Natural killer cell (primary cell): ENCODE measurements around the gene AKAP8L. TPM values are rescaled to one million over a fixed set of nuclear protein-coding genes. Genes with fewer than 3 reads are reported as not detected.
A peak's percentile ranks its signal among the peaks of the same experiment; 100 is the strongest.

ENCODE experiments used
- ATAC-seq, 3 donors: fragments of 150-1000 bp in 2 of 3; fragments of 200-7000 bp in 1 of 3; cut with Tn5 transposase; 1 replicate in 1 of 3; 2 replicates in 2 of 3; pipeline ENCODE4 v1.10.0; 2021; ENCODE audit warnings: mild to moderate bottlenecking in 2 of 3, moderate library complexity in 2 of 3
- DNase-seq, 2 donors: peaks; one replicate each; pipeline versions ENCODE4 v3.0.0 to v3.0.0-alpha.2; 2013 to 2021; ENCODE audit warnings: mixed read lengths in 1 of 2
- H3K27ac ChIP-seq: one replicate; pipeline ENCODE4 v1.5.1; 2013; ENCODE audit warnings: mild to moderate bottlenecking, low read length
- H3K27me3 ChIP-seq: one replicate; pipeline ENCODE4 v1.6.1; 2013; ENCODE audit warnings: low read length; ENCODE audit not compliant: control insufficient read depth, insufficient read depth
- H3K36me3 ChIP-seq: one replicate; pipeline ENCODE4 v1.6.1; 2013; ENCODE audit warnings: low read length; ENCODE audit not compliant: control insufficient read depth, insufficient read depth
- H3K4me1 ChIP-seq: one replicate; pipeline ENCODE4 v1.6.1; 2013; ENCODE audit warnings: low read length; ENCODE audit not compliant: control insufficient read depth, insufficient read depth
- H3K4me3 ChIP-seq: one replicate; pipeline ENCODE4 v1.5.1; 2013; ENCODE audit warnings: low read length
- H3K9me3 ChIP-seq: one replicate; pipeline ENCODE4 v1.6.1; 2013; ENCODE audit warnings: low read length; ENCODE audit not compliant: control insufficient read depth, insufficient read depth
- H3K27ac Mint-ChIP-seq, 2 donors: one replicate each; pipeline ENCODE4 v1.8.0; 2022; ENCODE audit warnings: mild to moderate bottlenecking in 2 of 2, mixed read lengths in 2 of 2, moderate library complexity in 1 of 2
- H3K27me3 Mint-ChIP-seq, 2 donors: one replicate each; pipeline ENCODE4 v1.8.0; 2022; ENCODE audit warnings: low read depth in 2 of 2, mixed read lengths in 2 of 2
- H3K36me3 Mint-ChIP-seq: one replicate; pipeline ENCODE4 v1.8.0; 2022; ENCODE audit warnings: mixed read lengths
- H3K4me1 Mint-ChIP-seq, 2 donors: one replicate each; pipeline ENCODE4 v1.8.0; 2022; ENCODE audit warnings: mixed read lengths in 2 of 2
- H3K4me3 Mint-ChIP-seq: one replicate; pipeline ENCODE4 v1.8.0; 2022; ENCODE audit warnings: mild to moderate bottlenecking, moderate library complexity, mixed read lengths
- H3K9me3 Mint-ChIP-seq, 2 donors: one replicate each; pipeline ENCODE4 v1.8.0; 2022; ENCODE audit warnings: mixed read lengths in 2 of 2
- CTCF ChIP-seq: fragments of 200-600 bp; IDR thresholded peaks from one replicate; pipeline ENCODE4 v1.8.0; 2022; ENCODE audit warnings: antibody characterized with exemption
- WGBS: methylation state at CpG from one replicate; pipeline ENCODE4 v1.1.7; 2013; ENCODE audit warnings: missing lambda C conversion rate; ENCODE audit not compliant: insufficient coverage; 5-methylcytosine and 5-hydroxymethylcytosine counted together
- intact Hi-C: fragments of 100-400 bp; cut with micrococcal nuclease; formaldehyde crosslinking; loops from one replicate; pipeline ENCODE4 v1.14.2; 2022
- total RNA-seq, 4 donors: library from RNA; stranded (reverse); fragments of 120-200 nt in 1 of 4; gene quantifications; one replicate each; pipeline versions ENCODE4 v1.2.3 to v1.2.4, GENCODE V29; 2013 to 2022

AKAP8L gene
- total RNA-seq, 3 donors from 2014 or later (not counting 1 experiment from before 2014, with no cell fraction given): 144 to 174 (median 173) TPM

DNA sequence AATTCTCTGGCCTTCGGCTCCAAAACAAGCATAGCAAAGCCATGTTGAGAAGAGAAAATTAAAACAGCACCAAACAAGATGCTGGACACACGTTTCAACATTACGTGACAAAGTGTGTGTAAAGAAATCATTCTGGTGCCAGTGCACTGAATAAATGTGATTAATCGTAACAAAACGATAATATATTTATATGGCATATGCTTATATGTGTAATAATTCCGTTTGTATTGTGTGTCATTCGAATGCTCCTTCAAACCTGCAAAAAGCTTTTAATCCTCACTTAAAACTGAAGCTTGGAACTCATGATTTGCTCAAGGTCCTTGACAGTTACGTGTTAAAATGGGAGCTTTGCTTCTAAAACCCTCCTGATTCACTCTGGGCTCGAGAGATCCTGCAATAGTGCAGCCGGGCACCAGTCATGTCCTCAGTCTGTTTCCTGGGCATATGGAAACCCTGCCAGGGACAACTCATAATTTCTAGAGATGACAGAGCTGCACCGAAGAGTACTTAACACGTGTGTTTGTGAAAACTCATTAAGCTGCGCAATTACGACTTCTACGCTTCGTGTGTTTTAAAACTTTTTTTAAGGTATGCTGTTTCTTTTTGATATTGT lies 731 bp upstream of the AKAP8L start:
- Histone ChIP-seq H3K4me3 (no peak overlapping the region), H3K27ac (no peak overlapping the region), H3K36me3 (peaks cover 19% of the 10 kb centered on the region)

DNA sequence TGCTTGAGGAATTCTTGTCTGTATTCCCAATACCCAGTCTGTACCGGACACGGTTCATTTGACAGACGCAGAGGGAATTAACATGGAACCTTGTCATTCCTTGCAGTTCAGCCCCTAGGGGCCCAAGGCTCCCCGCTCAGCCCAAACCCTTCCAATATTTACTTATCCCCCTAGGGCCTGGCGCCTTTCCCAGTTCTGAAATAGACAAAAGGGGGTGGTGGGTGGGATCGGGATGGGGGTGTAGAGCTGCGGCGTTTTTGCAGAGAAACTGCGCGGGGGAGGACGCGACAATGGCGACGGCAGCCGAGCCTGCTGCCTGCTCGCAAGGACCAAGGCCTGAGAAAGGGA lies 583 bp downstream of the AKAP8L start:
- ATAC-seq (no peak), DNase-seq (no peak)
- no peaks in the 10 kb centered on the region for H3K36me3 Mint-ChIP-seq
- no peak for TF ChIP-seq CTCF
- peaks cover 42 to 45% of the 10 kb centered on the region in 2 donors for H3K4me1 Mint-ChIP-seq
- Histone ChIP-seq H3K36me3 (peaks cover 7% of the 10 kb centered on the region), H3K27ac (peak overlapping the region; percentile 50), H3K9me3 (no peaks in the 10 kb centered on the region), H3K4me1 (peaks cover 28% of the 10 kb centered on the region), H3K4me3 (peak overlapping the region; percentile 86), H3K27me3 (no peaks in the 10 kb centered on the region)
- intact Hi-C loops: no loop called here
- H3K9me3 Mint-ChIP-seq: no peaks in the 10 kb centered on the region
- peak overlapping the region; percentile 95 for H3K4me3 Mint-ChIP-seq
- H3K27me3 Mint-ChIP-seq: no peaks in the 10 kb centered on the region
- H3K27ac Mint-ChIP-seq: peak overlapping the region; percentile 91 to 98
- WGBS: under 1% methylated on average over 15 of the region's 16 CpGs

More for the DNA sequence above, 731 bp upstream of the AKAP8L start:
- H3K4me1 Mint-ChIP-seq: peaks cover 41 to 45% of the 10 kb centered on the region in 2 donors
- DNase-seq (peak in 1 of 2 donors; percentile 18), ATAC-seq (no peak)
- H3K9me3 Mint-ChIP-seq: no peaks in the 10 kb centered on the region
- H3K27ac Mint-ChIP-seq: peak overlapping the region; percentile 91 to 98
- H3K36me3 Mint-ChIP-seq: no peaks in the 10 kb centered on the region
- Histone ChIP-seq H3K4me1 (peaks cover 25% of the 10 kb centered on the region), H3K9me3 (no peaks in the 10 kb centered on the region), H3K27me3 (no peaks in the 10 kb centered on the region)
- H3K4me3 Mint-ChIP-seq: peak overlapping the region; percentile 95
- 37% methylated on average over 14 of the region's 16 CpGs for whole genome bisulfite sequencing
- TF ChIP-seq CTCF: no peak
- H3K27me3 Mint-ChIP-seq: no peaks in the 10 kb centered on the region
- intact Hi-C loops: loop anchor here (1.0 kb wide), 4 partner anchors 40 to 137 kb away; partner anchors contain the start of genes AKAP8 and RASAL3

DNA sequence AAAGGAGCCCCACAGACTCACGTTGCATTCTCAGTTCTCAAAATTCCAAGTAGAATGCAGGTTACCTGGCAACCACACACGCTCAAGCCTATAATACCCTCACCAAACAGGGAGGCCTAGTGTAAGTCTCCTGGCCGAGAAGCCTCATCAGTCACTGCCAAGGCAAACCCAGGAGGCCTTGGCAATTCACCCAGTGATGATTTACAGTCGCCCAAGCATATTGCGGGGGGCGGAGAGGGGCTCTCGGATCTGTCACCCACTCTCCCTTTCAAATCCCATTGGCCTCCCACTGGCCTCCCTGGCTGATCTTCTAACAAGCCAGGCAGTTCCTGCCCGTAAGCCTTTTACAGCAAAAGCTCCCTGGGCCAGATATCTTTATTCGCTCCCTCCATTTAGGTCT lies 1.1 kb downstream of the AKAP8L start:
- peaks cover 2% of the 10 kb centered on the region for H3K36me3 ChIP-seq

More for the DNA sequence above, 1.1 kb downstream of the AKAP8L start:
- TF ChIP-seq CTCF: no peak
- H3K9me3 Mint-ChIP-seq: no peaks in the 10 kb centered on the region
- H3K4me3 ChIP-seq: peak overlapping the region; percentile 86
- peaks cover 28% of the 10 kb centered on the region for H3K4me1 ChIP-seq
- H3K27ac Mint-ChIP-seq: peak overlapping the region; percentile 91 to 98
- no peaks in the 10 kb centered on the region for H3K27me3 ChIP-seq
- H3K36me3 Mint-ChIP-seq: no peaks in the 10 kb centered on the region
- H3K27ac ChIP-seq: peak overlapping the region; percentile 50
- intact Hi-C loops: no loop called here
- no peak for ATAC-seq
- peak overlapping the region; percentile 95 for H3K4me3 Mint-ChIP-seq
- no peaks in the 10 kb centered on the region for H3K9me3 ChIP-seq
- WGBS: 11% methylated on average over 9 of the region's 9 CpGs
- no peak for DNase-seq
- H3K4me1 Mint-ChIP-seq: peaks cover 46 to 50% of the 10 kb centered on the region in 2 donors
- no peaks in the 10 kb centered on the region for H3K27me3 Mint-ChIP-seq
